GM21367 (cell line): ENCODE measurements around the gene NCKAP5.
A peak's percentile ranks its signal among the peaks of the same experiment; 100 is the strongest.

Source experiments
- ATAC-seq: cut with Tn5 transposase; IDR thresholded peaks from one replicate; pipeline ENCODE4 v1.9.1; 2021; ENCODE audit not compliant: unreplicated experiment

The NCKAP5 gene

GRCh38 chr2:132789066-132789465, 779.2 kb downstream of the NCKAP5 start:
- no peak for ATAC-seq

GRCh38 chr2:132788310-132788838, 779.9 kb downstream of the NCKAP5 start:
- ATAC-seq = no peak

- no peak for ATAC-seq
These were observed 784.4 kb downstream of the NCKAP5 start for GRCh38 chr2:132783883-132784282.

GRCh38 chr2:132782176-132782783, 786.0 kb downstream of the NCKAP5 start:
- no peak for ATAC-seq

GRCh38 chr2:132780651-132781050, 787.6 kb downstream of the NCKAP5 start:
- no peak for ATAC-seq

- ATAC-seq = no peak
These were observed 789.0 kb downstream of the NCKAP5 start for GRCh38 chr2:132779206-132779721.

- no peak for ATAC-seq
These were observed 792.0 kb downstream of the NCKAP5 start for GRCh38 chr2:132776287-132776686.

GRCh38 chr2:132774189-132774588, 794.1 kb downstream of the NCKAP5 start:
- ATAC-seq = no peak

- ATAC-seq = no peak
These were observed 794.9 kb downstream of the NCKAP5 start for GRCh38 chr2:132773331-132773730.

GRCh38 chr2:132772340-132772739, 795.9 kb downstream of the NCKAP5 start:
- no peak for ATAC-seq

- no peak for ATAC-seq
These were observed 801.7 kb downstream of the NCKAP5 start for GRCh38 chr2:132766573-132766972.

- ATAC-seq = no peak
These were observed 806.8 kb downstream of the NCKAP5 start for GRCh38 chr2:132761437-132761836.

- no peak for ATAC-seq
These were observed 807.3 kb downstream of the NCKAP5 start for GRCh38 chr2:132760971-132761370.

GRCh38 chr2:132760405-132760804, 807.9 kb downstream of the NCKAP5 start:
- peak; percentile 52 for ATAC-seq

GRCh38 chr2:132758995-132759394, 809.3 kb downstream of the NCKAP5 start:
- no peak for ATAC-seq

- ATAC-seq = no peak
These were observed 810.6 kb downstream of the NCKAP5 start for GRCh38 chr2:132757676-132758075.

- no peak for ATAC-seq
These were observed 811.2 kb downstream of the NCKAP5 start for GRCh38 chr2:132757002-132757589.

GRCh38 chr2:132754867-132755472, 813.3 kb downstream of the NCKAP5 start:
- ATAC-seq = no peak

- no peak for ATAC-seq
These were observed 813.9 kb downstream of the NCKAP5 start for GRCh38 chr2:132754392-132754791.

- ATAC-seq = no peak
These were observed 815.6 kb downstream of the NCKAP5 start for GRCh38 chr2:132752421-132753206.

GRCh38 chr2:132751836-132752235, 816.4 kb downstream of the NCKAP5 start:
- no peak for ATAC-seq
